ENCODE measurements around the gene STPG1.

The STPG1 gene

DNA sequence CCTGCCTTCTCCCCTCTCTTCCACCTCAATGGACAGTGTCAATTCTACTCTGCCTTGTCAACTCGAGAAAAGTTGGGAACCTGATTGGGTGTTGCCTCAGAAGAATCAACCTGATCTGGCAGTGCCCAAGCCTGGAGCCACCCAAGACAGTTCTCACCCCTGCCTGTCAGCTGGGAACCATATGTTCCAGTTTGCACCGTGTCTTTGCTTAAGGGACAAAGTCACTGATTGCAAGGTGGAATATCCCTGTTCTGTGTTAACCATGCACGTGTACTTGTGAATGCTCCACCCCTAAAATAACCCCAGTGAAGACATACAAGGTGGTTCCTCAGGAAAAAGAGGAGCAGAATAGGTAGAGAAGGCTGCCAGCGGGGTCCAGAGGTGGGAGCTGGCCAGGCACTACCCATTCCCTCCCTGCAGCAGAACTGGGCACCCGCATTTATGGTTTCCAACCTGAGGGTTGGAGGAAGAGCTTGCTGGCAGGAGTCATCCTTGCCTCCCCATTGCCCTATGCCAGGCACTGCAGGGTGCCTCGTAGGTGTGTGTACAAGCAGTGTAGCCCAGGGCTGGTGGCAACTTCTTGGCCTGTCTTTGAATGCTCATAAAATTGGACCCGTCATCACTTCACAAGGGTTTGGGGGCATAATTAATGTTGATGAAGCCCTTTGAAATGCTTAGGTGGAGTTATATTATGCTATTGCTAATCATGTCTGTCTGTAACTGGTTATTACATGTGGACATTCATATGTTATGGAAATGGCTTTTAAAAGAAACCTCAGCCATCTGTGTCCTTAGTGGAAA lies 13.4 kb upstream of the STPG1 start:
- no peak for DNase-seq (ENCODE audit: low read depth)

DNA sequence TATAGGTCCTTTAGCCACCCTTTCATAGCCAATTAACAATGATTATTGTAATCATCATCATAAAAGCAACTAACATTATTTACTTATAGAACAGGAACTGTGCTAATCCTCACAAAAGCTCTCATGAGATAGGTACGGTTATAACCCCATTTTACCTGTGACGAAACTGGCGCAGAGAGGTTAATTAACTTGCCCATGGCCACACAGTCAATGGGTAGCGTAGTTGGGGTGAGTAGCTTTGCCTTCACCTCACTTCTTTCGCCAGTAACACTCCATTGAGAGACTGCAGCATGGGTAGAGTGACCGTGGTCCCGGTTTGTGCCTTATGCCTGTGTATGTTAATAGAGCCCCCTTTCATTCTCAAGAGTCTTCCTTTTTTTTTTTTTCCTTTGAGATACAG lies 12.3 kb upstream of the STPG1 start:
- no peak for DNase-seq (ENCODE audit: low read depth)

DNA sequence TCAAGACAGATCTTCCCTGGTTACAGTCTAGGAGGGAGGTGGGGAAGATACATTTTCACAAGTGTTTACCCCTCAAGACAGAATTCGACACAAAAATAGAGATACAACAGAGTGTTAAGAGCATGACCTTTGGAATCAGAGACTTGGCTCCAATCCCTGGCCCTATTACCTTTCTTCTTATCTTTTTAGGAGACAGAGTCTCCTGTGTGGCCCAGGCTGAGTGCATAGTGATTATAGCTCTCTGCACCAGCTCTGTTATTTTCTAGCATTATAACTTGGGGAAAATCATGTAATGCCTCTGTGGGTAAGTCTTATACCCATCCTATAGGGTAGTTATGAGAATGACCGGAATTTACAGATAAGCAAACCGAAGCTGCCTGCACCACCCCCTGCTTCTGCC lies 11.9 kb upstream of the STPG1 start:
- DNase-seq (ENCODE audit: low read depth), result no peak

DNA sequence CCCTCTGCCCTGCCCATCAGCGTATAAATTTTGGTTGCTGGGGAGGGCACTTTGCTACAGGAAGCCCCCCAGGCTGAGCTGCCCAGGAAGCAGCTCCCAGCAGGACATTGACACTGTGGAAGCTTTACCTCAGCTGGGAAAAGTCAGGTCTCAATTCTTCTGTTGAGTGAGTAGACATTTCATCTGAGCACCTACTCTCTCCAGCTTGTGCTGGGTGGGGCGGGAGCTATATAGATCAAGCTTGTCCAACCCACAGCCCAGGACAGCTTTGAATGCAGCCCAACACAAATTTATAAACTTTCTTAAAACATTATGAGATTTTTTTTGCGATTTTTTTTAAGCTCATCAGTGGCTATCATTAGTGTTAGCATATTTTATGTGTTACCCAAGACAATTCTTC lies 11.4 kb upstream of the STPG1 start:
- no peak for DNase-seq (ENCODE audit: low read depth)

DNA sequence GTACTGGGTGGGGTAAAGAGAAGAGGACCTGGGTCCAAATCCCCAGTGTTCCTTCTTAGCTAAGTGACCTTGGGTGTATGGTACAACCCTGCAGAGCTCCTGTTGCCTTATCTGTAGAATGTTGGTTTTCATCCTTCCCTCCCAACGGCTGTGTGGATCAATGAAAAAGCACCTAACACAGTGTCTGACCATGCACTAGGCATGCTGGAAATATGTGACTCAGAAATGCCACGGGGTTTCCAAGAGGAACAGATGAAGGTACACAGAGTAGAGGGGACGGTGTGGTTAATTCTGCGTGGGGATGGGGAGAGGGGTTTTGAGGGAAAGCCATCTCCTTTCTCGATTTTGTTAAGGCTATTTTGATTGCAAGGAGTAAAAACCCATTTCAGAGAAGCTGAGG lies 10.6 kb upstream of the STPG1 start:
- no peak for DNase-seq (ENCODE audit: low read depth)

DNA sequence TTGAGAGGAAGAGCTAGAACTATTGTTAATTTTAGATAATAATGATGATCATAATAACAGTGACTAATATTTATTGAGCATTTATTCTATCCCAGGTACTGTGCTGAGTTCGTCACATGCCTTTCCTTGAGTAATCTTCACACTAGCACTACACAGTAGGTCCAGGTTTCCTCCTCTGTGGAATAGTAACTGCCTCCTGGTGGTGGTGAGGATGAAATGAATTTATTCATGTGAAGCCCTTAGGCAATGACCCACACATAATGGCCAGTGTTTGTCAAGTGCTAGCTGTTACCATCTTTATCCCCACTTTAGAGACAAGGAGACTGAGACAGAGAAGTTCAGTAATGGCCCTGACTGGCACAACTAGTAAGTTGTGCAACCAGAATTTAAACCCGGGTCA lies 7.9 kb upstream of the STPG1 start:
- no peak for DNase-seq (ENCODE audit: low read depth)

DNA sequence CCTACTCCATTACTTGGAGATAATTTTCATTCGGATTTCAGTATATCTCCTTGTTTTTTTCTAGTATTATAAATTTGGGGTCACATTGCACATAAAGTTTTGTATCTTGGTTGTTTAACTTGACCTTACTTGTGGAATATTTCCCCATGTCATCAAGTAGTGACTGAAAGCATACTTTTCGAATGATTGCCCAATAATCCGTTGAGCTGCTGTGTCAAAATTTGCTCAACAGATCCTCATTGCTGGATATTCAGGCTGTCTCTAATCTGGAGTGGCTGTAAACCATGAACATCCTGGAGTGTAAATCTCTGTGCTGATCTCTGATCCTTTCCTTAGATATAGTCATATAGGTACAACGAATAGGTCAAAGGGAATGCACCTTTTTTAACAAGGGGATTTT lies 7.0 kb upstream of the STPG1 start:
- DNase-seq (ENCODE audit: low read depth), result no peak

DNA sequence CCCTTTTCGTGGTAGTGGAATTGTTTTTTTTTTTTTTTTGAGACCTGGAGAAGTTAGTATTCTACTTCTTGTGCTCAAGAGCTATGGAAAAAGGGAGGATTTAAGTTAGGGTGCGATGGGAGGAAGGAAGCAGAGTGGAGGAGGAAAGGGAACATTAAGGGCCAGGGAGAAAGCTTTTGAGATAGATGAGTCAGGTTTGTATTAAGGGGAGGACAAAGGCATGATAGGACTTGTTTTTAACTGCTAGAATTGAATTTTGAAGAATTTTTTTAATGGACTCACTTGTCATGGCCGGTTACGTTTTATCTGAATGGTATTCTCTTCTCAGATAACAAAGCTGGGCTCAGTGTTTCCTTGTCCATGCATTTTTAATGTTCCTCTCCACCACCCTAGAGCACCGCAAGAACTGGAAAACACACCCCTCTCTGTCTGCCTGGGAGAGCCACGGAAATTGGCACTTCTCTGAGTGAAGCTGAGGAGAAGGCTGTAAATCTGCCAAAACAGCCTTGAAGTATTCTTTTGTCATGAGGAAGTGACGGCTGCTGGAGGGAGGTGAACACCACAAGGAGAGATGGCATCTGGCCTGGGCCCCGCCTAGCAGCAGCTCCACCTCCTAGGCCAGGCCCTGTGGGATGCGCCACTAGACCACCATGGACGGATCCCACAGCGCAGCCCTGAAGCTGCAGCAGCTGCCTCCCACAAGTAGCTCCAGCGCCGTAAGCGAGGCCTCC lies 5.5 kb upstream of the STPG1 start:
- no peak for DNase-seq (ENCODE audit: low read depth)

DNA sequence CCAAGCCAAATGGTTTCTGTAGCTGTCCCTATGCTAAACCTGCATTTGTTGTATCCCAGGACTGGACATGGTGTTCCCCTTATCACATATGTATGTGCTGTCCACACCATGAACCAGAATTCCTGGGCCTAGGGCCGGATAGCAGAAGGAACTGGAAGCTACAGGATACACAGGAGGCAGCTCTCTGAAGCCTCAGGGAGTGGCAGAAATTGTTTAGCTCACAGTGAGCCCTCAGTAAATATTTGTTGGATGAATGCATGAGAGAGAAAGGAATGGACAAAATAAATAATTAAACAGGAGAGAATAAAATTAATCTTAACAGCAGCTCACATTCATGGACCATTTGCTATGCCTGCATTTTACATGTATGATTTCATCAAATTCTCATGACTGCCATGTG lies 4.1 kb upstream of the STPG1 start:
- DNase-seq (ENCODE audit: low read depth), result no peak

DNA sequence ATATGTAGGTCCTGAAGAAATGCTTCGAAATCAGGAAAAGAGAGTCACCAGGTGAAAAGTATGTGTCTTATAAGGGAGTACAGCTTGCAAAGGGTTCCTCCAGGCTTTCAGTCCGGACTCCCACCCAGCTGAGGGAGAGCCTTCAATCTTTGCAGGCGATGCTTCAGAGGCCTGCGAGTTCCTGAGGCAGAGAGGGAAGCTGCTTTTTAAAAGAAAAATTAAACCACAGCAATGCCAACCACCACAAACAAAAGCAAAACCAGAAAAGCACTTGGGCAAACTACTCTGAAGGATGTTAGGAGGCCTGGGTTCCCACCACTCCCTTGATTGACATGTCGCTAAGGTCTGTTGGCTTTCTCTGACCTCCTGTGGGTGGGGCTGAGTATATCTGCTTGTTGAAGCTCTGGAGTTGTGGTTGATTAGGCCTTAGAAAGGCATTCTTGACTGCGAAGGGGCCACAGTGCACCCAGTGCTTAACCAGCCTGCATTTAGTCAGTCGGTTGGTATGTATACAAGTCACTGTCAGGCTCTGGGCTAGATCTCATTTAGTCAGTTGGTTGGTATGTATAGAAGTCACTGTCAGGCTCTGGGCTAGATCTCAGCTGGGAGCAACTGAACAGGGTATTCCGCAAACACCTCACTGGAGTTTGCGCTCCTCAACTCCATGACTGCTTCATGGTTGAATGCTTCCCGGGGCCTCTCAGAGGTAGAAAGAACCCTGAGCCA lies 3.2 kb upstream of the STPG1 start:
- no peak for DNase-seq (ENCODE audit: low read depth)

DNA sequence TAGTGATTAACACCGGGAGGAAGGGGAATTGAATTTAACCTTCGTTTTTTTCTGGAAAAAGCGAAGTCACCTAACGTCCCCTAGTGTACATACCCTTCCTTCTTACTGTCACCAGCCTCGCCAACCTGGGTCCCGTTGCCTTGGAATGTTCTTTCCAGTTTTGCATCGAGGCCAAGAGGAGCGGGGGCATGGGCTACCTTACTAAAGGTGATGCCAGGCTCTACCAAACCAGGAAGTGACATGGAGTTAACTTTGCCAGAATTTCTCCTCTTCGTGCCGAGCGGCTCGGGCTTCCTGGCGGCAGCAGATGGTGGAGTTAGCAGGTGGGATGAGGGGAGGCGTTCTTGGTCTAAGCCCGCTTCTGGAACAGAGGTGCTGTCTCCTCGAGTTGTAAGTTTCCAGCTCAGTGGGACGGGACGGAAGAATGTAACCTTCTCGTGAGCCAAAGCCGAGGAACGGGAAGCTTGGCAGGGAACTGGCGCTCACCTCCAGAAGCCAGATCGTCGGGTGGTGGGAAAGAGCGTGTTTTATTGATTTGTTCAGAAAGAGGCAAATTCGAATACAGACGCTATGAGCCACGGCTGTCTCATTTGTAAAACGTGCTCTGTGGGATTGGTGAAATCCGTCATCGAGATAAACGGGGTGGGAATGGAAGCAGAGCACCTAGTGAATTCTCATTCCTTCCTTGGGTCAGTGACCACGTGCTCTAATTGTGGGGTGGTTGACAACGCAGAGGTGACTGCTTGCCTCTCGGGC lies 2.5 kb upstream of the STPG1 start:
- DNase-seq (ENCODE audit: low read depth), result no peak

DNA sequence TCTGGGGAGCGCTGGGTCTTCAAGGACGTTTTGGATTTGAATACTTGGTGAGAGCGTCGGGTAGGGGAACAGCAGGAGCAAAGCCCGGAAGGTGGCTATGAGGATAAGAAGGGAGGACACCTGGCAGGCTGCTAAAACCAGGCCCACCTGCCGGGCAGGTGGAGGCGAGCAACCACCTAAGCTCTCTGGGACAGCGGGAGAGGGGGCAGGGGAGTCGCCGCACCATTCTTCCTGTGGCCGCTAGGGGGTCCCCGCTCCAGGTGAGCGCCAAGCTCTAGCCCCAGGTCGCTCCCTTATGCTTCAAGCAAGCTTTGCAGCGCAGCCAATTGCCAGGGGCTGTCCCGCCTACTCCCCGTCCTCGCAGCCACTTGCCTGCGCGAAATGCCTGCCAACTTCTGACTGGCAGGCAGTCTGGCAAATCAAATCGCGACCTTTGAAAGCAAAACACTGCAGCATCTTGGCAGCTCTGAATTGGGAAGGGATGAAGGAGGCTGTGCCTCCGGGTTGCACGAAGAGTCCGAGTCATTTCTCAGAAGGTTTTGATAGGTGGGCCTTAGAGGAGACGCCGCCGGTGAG lies 1.8 kb upstream of the STPG1 start, which contains the start of gene NIPAL3:
Gene NIPAL3 (plus strand): TSS at position 469 of the 576 bp plus-strand sequence. CDS start 3,746 bp downstream, outside the sequence.
- DNase-seq (ENCODE audit: low read depth), result peak; percentile 96

DNA sequence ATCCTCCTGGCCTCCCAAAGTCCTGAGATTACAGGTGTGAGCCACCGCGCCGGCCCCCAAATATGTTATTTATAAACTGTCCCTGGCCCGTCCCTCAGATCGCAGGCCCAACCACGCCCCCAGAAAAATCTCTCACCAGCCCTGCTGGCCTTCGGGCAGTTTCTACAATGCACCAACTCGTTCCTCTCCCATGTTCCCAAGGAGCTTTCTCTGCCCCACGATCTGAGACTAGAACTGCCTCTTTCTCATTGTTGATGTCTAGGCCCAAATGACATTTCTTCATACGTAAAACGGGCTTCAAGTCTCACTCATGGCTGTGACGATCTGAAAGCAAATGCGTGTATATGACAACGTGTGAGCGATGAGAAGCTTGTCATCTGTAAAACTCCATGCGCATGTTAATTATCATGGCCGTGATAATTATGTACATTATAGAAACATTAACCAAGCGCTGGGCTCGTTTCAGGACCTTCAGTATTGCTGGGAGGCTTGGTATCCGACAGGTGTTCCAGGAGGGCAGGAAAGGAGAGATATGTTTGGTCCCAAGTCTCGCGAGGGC lies 1.3 kb upstream of the STPG1 start:
- no peak for DNase-seq (ENCODE audit: low read depth)

DNA sequence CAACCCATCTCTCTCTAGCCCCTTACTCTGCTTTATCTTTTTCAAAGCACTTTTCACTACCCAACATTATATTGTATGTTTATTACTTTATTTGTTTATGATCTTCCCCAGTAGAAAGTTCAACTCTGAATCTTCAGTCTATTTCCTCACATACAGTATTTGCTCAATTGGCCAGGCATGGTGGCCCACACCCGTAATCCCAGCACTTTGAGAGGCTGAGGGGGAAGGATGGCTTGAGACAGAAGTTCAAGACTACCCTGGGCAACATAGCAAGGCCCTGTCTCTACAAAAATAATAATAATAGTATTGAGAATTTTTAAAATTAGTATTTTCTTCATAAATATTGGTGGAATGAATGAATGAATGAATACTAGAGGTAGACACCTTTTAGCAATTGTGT lies 1.2 kb downstream of the STPG1 start:
- no peak for DNase-seq (ENCODE audit: low read depth)

DNA sequence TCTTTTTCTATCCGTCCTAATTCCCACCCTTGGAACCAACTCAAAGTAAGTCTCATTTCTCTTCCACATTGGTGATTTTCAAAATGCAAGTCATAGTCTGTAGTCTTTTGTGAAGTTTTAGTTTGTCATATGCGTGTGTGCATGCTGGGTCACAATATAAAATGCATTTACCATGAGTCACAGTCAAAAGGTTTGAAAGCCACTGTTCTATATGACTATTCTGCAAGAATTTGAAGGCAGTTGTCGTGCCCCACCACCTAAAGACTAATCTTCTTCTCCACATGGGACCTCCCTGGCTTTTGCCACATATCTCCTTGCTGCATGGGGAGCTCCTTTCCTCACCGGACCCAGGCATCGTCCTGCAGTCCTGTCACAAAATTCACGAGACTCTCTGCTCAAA lies 1.6 kb downstream of the STPG1 start:
- DNase-seq (ENCODE audit: low read depth), result no peak

DNA sequence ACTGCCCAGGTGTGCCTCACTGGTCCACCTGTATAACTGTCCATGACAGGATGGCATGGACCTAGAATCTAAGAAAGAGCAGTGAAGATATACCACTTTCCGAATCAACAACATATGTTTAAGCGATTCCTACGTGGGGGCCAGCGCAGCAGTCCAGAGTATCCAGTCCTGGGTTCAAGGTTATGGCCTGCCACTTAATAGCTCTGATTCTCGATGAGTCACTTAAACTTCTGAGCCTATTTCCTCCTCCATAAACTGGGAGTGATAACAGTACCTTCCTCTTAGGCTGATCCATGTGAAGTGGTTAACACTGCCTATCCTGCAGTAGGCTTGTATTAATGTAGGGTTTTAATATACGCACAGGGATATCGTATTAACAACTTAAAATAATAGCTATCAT lies 2.8 kb downstream of the STPG1 start:
- no peak for DNase-seq (ENCODE audit: low read depth)

DNA sequence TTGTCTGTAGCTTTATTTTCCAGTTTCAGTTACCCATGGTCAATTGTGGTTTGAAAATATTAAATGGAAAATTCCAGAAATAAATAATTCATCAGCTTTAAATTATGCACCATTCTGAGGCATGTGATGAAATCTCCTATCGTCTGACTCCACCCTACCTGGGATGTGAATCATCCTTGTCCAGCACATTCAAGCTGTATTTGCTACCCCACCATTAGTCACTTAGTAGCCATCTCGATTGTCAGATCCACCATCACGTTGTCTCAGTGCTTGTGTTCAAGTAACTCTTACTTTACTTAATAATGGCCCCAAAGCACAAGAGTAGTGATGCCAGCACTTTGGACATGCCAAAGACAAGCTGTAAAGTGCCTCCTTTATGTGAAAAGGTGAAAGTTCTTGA lies 4.0 kb downstream of the STPG1 start:
- DNase-seq (ENCODE audit: low read depth), result no peak

DNA sequence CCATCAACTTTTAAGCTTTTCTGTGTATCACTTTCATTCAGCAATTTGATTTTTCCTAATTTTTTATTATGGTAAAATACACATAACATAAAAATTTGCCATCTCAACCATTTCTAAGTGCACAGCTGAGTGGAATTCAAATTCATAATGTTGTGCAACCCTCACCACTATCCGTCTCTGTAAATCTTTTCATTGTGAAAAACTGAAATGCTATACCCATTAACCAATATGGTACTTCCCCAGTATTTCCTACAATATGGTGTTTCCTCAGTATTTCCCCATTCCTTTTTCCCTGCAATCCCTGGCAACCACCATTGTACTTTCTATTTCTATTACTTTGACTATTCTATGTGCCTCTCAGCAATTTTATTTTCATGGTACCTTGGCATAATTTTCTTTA lies 6.8 kb downstream of the STPG1 start:
- DNase-seq (ENCODE audit: low read depth), result no peak

DNA sequence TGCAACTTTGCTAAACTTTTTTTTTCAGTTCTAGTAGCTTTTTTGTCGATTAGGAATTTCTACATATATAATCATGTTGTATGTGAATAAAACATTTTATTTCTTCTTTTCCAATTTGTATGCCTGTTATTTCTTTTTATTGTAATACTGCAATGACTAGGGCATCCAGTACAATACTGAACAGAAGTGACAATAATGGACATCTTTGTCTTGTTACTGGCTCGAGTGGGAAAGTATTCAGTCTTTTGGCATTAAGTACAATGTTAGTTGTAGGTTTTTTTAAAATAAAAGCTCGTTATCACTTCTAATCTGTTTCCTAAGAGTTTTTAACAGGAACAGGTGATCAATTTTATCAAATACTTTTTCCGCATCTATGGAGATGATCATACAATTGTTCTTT lies 9.8 kb downstream of the STPG1 start:
- no peak for DNase-seq (ENCODE audit: low read depth)

DNA sequence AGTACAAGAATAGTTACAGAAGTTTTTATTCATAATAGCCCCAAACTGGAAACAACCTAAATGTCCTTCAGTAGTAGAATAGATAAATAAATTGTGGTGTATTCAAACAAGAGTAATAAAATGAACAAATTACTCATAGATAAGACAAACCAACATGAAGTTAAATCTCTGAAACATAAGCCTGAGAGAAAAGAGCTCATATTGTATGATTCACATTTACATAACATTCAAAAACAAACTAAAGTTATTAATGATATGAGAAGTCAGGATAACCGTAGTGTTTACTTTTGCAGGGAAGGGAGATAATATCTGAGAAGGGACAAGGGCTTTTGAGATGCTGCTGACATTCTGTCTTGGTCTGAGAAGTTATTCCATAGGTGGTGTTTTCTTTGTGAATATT lies 13.5 kb downstream of the STPG1 start:
- no peak for DNase-seq (ENCODE audit: low read depth)

DNA sequence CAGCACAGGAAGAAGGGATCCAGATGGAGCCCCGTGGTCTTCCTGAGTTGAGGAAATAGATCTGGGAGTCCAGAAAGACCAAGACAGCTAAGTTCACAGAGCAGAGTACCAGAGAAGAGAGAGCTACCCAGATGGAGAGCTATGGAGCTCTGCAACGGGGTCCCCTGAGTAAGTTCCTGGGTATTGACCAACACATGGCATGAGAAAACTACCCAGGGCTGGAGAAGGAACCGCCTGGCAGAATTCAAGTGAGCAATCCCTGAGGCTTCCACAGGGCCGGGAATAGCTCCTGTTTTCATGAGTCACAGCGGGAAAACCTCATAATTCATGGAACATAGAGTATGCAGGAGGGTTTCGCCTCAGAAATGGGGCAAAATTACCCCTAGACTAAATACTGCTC lies 19.7 kb downstream of the STPG1 start:
- DNase-seq (ENCODE audit: low read depth), result no peak
